GM19324 (cell line): Measurements from ENCODE around the gene TNNT1.
"Not testable (repeated sequence)": the region's sequence is repeated elsewhere in the genome, so short reads cannot be mapped to it uniquely, and the experiment has no call there.

Source experiments
- ATAC-seq: cut with Tn5 transposase; IDR thresholded peaks from one replicate; pipeline ENCODE4 v1.9.1; 2021; ENCODE audit warnings: mild to moderate bottlenecking, moderate library complexity; ENCODE audit not compliant: unreplicated experiment, low FRiP score

Gene TNNT1

DNA sequence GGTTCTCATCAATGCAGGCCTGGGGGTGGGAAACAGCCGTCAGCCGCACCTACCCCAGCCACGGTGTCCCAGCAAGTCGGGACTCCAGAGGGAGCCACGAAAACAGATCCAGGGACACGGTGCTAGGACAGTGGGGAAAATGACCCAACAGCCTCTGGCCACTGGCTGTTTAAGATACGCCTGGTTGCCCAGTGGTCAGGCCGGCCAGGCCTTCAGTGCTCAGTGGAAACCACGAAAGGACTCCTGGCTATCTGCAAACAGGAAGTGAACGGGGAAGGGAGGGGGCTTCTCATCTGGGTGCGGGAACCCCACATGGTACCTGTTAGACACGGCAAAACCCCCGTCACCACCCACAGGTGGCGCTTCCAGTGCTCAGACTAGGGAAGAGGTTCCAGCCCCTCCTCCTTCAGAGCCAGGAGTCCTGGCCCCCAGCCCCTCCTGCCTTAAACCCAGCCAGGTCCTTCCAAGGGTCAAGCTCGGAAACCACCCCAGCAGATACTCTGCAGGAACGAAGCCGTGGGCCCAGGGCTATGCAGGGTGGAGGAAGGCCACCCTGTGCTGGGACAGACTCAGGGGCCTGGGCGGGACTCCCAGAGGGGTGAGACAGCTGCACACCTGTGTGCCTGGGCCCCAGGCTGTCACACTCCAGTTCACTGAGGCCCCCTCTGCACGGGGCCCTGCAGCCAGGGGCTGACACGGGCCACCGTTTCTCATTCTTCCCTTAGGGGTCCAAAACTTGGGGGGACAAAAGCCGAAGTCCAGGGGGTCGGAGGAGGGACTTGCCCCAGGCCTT is 36.0 kb downstream of the TNNT1 start:
- ATAC-seq, result no peak

DNA sequence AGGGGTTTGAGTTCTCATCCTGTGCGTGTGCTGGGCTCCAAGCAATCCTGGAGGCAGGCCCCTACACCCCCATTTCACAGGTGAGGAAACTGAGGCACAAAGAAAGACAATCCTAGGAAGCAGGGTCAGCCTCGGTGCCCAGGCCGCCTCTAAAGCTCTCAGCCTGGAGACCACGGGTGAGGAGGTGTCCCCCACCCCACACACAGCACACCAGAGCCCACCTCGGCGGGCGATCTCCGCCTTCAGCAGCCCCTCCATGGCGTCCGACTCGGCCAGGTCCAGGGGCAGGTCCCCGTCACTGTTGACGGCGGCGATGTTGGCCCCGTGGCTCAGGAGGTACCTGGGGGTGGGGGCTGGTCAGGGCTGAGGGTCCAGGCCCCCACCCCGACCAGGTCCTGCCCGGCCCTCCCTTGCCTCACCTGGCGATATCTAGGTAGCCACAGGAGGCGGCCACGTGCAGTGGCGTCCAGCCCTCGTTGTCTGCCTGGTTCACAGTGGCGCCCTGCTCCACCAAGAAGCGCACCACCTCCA is 36.7 kb downstream of the TNNT1 start:
- no peak for ATAC-seq

DNA sequence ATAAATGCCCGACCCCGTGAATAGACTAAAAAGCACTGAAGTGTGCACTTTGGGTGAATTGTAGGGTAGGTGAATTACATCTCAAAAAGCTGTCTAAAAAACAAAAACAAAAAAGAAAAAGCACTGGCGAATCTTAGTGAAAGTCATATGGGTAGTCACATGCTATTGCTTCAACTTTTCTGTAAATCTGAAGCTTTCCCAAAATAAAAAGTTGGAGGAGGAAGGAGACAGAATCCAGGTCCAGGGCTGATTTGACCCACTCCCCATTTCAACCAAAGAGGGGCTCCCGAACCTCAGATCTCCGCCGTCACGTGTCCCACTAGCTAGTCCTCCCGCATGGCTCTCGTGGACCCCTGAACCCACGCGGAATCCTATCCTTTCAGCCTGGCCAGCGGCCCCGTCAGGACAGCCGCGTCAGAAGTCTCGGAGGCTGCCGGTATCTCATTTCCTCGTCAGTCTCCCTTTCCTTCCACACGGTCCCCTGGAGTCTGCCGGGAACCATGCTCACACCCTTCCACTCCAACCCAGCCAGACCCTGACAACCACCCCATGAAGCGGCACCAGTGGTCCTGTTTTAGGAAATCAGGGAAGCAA is 37.7 kb downstream of the TNNT1 start:
- no peak for ATAC-seq

DNA sequence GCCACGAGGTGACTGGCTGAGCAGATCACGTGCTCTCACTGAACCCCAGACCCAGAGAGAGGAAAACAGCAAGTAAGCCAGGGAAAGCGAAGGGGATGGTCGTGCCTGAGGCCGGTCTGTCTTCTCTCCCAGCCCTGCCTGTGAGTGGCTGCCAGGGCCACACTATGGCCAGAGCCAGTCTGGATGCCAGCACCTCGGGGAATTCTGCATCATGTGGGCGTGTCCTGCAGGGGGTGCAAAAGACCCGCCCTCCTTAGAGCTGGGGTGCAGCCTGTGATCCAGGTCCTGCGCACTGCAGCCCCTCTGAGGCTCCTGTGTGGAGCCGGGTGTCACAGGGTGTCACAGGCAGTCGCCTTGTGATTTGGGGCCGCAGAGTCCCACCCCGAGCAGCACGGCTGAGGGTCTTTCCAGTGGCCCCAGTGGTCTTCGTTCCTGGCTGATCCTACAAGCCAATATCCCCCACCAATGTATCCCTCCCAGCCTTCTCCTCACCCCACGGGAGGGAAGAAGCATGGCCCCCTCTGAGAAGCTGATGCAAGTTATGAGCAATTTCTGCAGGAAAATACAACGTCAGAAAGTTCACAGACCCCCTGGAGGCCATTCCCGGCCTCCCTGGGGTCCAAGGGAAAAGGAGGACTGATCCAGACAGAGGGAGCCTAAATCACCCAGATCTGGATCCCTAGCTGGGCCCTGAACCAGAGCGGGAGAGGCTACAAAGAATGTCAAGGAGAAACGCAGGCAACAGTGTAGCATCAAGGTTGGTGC is 39.3 kb downstream of the TNNT1 start:
- ATAC-seq, result no peak

DNA sequence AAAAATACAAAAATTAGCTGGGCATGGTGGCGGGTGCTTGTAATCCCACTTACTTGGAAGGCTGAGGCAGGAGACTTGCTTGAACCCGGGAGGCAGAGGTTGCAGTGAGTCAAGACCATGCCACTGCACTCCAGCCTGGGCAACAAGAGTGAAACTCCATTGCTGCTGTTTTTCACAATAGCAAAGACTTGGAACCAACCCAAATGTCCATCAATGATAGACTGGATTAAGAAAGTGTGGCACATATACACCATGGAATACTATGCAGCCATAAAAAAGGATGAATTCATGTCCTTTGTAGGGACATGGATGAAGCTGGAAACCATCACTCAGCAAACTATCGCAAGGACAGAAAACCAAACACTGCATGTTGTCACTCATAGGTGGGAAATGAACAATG is 41.8 kb downstream of the TNNT1 start:
- ATAC-seq, result not testable (repeated sequence)

DNA sequence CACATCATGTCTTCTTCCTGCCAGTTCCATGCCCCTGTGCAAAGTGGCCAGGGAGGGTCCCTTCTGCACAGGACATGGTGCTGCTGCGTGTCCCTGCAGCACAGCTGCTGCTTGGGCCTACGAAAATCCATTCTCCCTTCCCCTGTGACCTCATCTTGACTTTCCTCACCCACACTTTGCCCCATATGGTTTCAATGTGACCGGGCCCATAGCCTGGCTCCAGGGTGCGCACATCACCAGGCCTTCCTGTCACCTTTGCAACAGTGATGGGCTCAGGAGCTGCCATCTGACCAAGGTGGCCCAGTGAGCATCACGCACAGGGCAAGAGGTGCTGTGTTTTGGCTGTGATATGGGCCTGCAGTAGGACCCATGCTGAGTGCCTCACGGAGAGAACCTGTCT is 42.4 kb downstream of the TNNT1 start:
- ATAC-seq, result no peak

DNA sequence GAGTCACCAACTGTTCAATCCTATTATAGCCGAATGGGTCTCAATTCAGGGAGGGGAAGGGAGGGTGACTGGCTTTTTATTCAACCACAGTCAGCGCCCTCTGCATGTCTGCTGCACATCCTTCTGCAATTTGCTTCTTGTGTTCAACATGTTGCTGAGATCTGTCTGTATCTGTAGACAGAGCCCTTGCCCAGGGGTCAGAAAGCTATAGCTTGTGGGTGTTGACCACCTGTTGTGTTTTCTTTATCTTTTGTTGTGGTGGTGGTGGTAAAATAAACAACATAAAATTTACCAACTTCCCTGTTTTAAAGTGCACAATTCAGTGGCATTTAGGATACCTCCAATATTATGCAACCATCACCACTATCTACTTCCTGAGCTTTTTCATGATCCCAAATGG is 43.8 kb downstream of the TNNT1 start:
- no peak for ATAC-seq

DNA sequence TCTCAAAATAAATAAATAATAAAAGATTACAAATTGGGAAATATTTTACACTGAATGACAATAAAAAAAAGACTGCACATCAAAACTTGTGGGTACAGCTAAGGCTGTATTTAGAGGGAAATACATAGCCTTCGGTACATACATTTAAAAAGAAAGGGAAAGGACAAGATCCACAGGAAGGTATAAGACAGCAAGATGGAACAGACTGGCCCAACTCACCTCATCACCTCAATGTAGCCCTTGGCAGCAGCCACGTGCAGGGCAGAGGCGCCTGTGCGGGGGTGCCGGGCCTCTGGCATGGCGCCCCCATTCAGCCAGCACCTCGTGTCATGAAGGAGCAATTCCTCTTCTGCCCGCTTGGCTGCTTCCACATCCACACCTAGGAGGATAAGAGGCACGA is 45.8 kb downstream of the TNNT1 start:
- ATAC-seq, result no peak

DNA sequence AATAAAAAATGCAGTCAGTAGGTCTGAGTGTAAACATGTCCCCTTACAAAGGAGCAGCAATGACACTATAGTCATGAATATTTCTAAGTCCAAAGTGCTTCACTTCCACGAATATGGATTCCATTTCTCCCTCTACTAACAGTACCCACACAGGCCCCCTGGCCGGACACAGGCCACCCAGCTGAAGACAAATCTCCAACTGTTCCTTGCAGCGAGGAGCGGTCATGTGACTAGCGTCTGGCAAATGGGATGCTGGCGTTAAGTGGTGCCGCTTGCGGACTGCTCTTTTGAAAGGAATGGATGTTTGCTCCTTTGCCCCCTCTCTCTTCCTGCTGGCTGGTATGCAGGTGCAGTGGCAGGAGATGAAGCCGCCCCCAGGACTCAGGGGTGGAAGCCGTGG is 47.7 kb downstream of the TNNT1 start:
- ATAC-seq, result no peak

DNA sequence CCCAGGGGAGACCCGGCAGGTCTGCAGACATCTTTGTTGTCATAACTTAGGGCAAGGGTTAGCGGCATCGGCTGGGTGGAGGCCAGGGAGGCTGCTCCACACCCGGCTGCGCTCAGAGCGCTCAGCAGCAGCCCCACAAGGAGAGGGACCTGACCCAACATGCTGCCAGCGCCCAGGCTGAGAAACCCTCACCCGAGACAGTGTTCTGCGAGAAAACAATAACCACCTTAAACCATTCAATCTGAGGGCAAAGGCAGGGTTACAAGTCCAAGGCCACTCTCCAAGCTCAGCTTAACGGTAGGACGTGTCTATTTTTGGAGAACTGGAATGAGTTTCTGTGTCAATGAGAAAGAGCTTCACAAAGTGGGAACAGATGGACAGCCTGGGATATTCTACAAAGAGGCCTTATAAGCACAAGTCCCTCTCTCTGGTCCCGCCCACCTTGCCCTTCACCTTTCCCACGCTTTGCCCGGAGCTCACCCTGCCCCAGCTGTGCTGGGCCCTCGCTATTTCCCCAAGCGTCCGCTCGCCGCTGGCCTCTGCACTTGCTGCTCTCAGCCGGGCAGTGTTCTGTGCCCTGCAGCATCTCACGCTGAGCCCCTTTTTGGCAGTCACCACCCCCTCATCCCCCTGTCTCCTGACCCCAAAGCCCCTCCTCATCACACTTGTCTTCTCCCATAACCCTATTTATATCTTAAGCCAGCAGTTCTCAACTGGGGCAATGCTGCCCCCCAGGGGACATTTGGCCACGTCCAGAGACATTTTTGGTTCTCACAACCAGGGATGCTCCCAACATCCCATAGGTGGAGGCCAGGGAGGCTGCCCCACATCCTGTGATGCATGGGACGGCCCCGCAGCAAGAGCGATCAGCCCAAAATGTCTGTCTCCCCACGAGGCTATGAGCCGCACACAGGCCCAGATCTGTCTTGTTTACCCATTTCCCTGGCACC is 49.2 kb downstream of the TNNT1 start:
- no peak for ATAC-seq

DNA sequence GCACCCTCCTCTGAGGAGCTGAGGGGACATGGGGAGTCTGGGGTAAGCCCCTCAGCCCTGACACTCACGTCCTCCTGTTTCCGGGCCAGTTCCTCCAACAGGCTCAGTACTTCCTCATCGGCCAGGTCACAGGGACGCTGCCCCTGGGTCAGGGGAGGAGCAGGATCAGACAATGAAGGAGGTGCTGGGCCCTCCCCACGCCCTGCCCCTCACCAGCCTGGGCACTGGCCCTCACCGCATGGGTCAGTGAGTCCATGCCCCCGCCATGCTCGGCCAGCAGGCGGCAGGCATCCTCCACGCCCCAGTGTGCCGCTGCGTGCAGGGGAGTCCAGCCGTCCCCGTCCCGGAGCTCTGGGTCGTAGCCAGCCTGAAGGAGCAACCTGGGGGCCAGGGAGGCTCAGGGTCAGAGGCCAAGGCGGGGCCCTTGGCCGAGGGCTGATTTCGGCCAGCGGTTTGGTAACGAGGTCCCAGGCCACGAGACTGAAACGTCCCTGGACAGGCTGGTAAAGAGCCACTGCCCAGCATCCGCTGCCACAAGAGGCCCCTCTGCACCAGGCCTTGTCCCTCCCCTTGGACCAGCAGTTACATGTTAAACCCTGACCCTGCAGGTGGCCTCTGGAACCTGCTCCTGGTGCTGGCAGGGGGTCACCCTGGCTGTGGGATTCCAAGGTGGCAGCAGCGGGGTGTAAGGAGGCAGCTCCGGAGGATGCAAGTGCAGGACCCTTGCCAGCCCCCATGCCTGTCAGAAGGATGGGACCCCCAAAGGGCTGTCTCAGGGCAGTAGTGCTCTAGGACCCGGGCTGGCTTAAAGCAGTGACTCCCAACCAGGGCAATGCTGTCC is 50.1 kb downstream of the TNNT1 start:
- no peak for ATAC-seq

DNA sequence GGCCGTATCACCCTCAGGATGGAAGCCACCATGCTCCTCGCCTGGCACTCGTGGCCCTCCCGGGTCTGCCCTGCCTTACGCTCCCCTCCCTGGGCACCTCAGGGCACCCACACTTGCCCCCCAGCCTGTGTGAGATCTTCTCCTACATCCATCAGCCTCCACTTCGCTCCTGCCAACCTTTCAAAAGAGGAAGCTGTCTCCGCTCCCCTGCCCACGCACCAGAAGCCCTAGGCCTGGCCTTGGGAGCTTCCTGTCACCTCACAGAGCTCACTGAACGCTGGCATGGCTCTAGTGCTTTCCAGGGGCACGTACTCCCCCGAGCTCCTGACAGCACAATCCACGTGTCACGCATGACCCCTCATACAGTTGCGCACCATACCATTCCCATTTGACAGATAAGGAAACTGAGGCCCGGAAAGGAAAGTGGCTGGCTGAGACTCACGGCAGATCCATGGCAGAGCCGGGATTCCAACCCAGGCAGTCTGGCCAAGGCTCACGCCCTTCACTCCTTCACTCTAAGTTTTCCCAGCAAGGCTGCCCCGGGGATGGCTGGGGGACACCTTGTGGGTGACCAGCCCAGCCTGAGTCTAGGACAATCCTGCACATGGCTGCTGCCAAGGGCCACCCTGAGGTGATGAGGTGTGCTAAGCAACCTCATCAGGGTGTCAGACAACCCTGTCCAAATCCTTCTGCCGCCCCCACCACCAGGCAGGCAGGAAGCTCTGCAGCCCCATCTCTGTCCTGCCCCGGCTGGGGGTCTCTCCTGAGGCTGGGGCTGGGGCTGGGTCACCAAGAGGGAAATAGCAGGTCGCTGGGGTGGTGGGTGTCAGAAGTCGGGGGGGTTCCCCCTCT is 50.9 kb downstream of the TNNT1 start:
- no peak for ATAC-seq

DNA sequence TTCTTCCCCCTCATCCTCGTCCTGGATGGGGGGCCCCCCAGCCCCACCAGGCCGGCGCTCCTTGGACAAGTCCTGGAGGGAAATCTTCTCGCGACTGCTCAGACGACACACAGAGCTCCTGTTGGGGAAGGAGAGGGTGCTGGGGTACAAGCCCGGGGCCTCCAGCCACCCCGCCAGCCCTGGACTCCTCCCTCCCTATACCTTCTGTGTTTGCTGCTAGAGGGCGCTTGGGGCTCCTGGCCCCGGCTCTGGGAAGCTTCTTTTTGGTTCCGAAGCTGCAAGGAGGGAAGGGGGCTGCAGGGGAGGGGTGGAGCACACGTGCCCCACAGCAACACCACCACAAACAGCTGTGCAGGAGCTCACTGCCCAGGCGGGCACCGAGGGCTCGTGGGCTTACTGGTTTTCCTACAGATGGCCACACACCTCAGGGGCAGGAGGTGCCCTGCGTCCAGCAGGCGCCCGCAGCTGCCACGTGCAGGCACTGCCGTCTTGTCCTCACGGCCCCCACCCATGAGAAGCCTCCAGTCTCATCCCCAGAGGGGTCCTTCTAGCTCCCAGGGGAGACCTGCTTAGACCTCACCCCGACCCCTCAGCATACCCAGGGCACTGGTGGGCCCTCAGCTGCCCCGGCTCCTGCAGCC is 52.8 kb downstream of the TNNT1 start:
- no peak for ATAC-seq

DNA sequence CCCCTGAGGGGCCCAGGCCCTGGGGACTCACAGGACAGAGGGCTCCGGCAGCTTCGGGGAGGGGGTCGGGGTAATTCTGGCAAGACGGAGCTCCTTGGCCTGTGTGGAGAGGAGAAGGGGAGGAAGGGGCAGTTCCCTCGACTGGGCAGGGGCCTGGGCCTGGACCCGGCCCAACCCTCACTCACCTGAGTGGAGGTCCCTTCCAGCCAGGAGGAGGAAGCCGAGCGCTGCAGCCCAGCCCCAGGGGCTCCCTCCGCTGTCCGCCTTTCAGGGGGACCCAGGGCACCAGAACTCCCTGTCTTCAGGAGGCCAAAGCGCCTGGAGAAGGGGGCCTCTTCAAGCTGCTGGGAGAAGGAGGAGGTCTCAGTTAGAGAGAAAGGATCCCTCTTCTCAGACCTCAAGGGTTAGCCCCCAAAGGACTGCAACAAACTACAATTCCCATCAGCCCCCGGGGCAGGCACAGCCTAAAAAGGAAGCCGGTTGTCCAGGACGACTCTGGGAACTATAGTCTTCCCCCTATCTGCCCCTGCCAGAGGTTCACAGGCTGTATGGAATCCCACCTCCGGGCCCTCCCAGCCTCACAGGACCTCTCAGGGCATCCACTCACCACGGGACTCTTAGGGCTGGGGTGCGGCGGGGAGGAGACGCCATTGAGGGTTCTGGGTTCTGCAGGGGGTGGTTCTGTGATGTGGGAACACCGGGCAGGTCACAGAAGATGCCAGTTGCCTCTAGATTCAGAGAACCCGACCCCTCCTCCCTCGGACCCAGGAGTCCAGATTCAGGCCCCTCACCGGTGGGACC is 53.5 kb downstream of the TNNT1 start:
- no peak for ATAC-seq

DNA sequence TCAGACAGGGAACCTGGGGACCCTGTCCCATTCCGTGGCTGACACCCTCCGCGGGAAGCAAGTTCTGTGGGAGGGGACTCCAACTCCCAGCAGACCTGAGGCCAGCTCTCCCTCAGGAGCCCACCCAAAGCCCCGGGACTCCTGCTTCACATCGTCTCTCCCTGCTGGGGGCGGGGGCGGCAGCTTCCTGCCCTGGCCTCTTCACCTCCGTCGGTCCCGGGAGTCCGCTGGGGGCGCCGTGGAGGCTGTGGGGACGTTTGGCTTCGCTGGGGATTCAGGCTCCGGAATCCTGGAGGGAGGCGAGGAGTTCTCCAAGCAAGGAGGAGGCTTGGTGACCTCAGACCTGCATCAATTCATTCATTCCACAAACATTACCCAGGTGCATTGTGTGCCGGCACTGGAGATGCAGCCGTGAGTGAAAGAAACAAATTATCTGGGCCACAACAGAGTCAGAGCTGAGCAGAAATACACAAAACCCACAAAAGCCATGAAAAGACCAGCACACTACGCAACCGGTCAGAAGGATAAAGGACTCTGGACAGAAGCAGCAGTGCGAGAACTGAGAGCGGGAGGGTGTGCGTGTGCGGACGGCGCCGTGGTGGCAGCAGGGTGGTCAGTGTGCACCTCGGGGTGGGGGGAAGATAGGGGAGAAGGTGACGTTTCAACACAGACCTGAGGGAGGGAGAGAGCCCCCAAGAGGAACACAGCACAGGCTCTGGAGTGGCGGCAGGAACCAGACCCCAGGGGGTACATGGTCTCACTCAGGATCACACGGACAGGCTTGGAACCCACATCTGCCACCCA is 54.3 kb downstream of the TNNT1 start:
- no peak for ATAC-seq
